DND-41 (cell line): ENCODE data around the gene LRFN2.

ENCODE experiments used
- ATAC-seq: fragments of 200-7000 bp; cut with Tn5 transposase; 3 replicates; pipeline ENCODE4 v1.9.1; 2021; ENCODE audit warnings: low read depth; ENCODE audit not compliant: insufficient read depth
- DNase-seq: peaks from one replicate; pipeline ENCODE4 v3.0.0-alpha.2; 2020
- H2AFZ ChIP-seq: 2 replicates; pipeline ENCODE4 v1.6.0; 2012; ENCODE audit warnings: low read depth, low read length
- H3K27ac ChIP-seq: 2 replicates; pipeline ENCODE4 v1.5.1; 2012; ENCODE audit warnings: low read length, inconsistent platforms
- H3K27me3 ChIP-seq: fragments of 200-600 bp; sonication (generic); 2 replicates; pipeline ENCODE4 v1.6.0; 2012; ENCODE audit warnings: low read length, mild to moderate bottlenecking, inconsistent platforms; ENCODE audit not compliant: insufficient read depth, poor library complexity
- H3K36me3 ChIP-seq: 2 replicates; pipeline ENCODE4 v1.5.1; 2012; ENCODE audit warnings: low read length, inconsistent platforms; ENCODE audit not compliant: insufficient read depth
- H3K4me1 ChIP-seq: 2 replicates; pipeline ENCODE4 v1.5.1; 2012; ENCODE audit warnings: mild to moderate bottlenecking, low read length; ENCODE audit not compliant: insufficient read depth
- H3K4me2 ChIP-seq: 2 replicates; pipeline ENCODE4 v1.6.0; 2012; ENCODE audit warnings: mild to moderate bottlenecking, moderate library complexity, low read length, inconsistent platforms; ENCODE audit not compliant: insufficient read depth
- H3K4me3 ChIP-seq, 2 experiments: fragments of 200-600 bp in 1 of 2; shearing (Covaris generic) in 1 of 2; 2 replicates each; pipeline ENCODE4 v1.5.1; 2012 to 2016; ENCODE audit warnings: inconsistent platforms in 2 of 2, low read length in 2 of 2, mild to moderate bottlenecking in 2 of 2, low read depth in 1 of 2, moderate library complexity in 1 of 2
- H3K79me2 ChIP-seq: 2 replicates; pipeline ENCODE4 v1.6.0; 2012; ENCODE audit warnings: low read length, inconsistent platforms; ENCODE audit not compliant: insufficient read depth
- H3K9ac ChIP-seq: 2 replicates; pipeline ENCODE4 v1.6.0; 2012; ENCODE audit warnings: low read depth, mild to moderate bottlenecking, inconsistent platforms, low read length, moderate library complexity
- H3K9me3 ChIP-seq: 2 replicates; pipeline ENCODE4 v1.5.1; 2012; ENCODE audit warnings: low read length, moderate library complexity, mild to moderate bottlenecking, inconsistent platforms; ENCODE audit not compliant: insufficient read depth, severe bottlenecking
- H4K20me1 ChIP-seq: 2 replicates; pipeline ENCODE4 v1.6.0; 2012; ENCODE audit warnings: low read length; ENCODE audit not compliant: insufficient read depth
- EZH2 ChIP-seq: IDR thresholded peaks from 3 replicates; pipeline ENCODE4 v1.6.1; 2012; ENCODE audit warnings: borderline replicate concordance, low read depth, mild to moderate bottlenecking, moderate library complexity, low read length, inconsistent platforms; ENCODE audit not compliant: severe bottlenecking
- TF ChIP-seq, protein P1 (sequence below): IDR thresholded peaks from 2 replicates; pipeline ENCODE4 v1.5.1; 2012; ENCODE audit warnings: borderline replicate concordance, low read length, moderate library complexity, mild to moderate bottlenecking; ENCODE audit not compliant: poor library complexity, severe bottlenecking; ENCODE audit errors: extremely low read depth

The LRFN2 gene

DNA sequence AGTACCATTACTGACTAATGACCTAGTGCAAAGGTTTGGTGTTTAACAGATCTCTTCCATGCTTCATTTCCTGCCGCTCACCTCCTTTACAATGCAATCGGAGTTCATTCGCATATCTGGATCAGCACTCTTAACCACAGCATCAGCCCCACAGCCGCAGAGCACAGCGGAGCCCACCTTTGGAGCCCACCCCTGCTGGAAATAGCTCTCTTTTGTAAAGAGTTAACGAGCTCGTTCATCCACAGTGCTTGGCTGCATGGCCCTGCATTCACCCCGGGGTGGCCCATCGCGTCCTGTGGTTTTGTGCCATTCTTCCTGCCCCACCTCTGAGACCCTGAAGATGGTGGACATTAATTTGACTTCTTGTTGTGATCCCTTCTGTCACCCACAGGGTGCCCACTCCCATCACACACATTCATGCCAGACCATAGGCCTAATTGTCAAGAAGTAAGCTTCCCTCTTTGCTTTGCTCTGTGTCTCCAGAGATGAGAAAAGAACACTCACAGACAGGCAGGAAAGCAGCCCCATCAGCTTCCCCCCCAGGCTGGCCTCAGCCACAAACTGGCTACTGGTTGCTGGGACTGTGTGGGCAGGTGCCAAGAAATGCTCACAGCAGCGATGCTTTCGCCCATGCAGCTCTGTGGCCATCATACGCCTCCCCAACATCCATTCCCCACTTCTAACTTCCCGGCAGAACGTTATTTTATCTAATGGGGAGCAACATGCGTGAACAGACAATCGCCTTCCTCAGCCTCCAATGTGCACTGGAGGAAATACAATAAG is 167.0 kb downstream of the LRFN2 start:
- Histone ChIP-seq H3K4me2 (no peak overlapping the region), H3K36me3 (no peaks in the 10 kb centered on the region), H3K4me1 (peaks cover 22% of the 10 kb centered on the region), H3K27me3 (no peaks in the 10 kb centered on the region), H4K20me1 (no peaks in the 10 kb centered on the region), H3K9ac (no peak overlapping the region), H3K4me3 (no peak overlapping the region), H3K79me2 (no peaks in the 10 kb centered on the region), H2AFZ (no peak overlapping the region), H3K27ac (peak overlapping the region; percentile 41), H3K9me3 (no peaks in the 10 kb centered on the region)
- DNase-seq (peak; percentile 68), ATAC-seq (peak; percentile 82)
- no peak for TF ChIP-seq EZH2
- TF ChIP-seq, protein P1, sequence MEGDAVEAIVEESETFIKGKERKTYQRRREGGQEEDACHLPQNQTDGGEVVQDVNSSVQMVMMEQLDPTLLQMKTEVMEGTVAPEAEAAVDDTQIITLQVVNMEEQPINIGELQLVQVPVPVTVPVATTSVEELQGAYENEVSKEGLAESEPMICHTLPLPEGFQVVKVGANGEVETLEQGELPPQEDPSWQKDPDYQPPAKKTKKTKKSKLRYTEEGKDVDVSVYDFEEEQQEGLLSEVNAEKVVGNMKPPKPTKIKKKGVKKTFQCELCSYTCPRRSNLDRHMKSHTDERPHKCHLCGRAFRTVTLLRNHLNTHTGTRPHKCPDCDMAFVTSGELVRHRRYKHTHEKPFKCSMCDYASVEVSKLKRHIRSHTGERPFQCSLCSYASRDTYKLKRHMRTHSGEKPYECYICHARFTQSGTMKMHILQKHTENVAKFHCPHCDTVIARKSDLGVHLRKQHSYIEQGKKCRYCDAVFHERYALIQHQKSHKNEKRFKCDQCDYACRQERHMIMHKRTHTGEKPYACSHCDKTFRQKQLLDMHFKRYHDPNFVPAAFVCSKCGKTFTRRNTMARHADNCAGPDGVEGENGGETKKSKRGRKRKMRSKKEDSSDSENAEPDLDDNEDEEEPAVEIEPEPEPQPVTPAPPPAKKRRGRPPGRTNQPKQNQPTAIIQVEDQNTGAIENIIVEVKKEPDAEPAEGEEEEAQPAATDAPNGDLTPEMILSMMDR, result no peak

DNA sequence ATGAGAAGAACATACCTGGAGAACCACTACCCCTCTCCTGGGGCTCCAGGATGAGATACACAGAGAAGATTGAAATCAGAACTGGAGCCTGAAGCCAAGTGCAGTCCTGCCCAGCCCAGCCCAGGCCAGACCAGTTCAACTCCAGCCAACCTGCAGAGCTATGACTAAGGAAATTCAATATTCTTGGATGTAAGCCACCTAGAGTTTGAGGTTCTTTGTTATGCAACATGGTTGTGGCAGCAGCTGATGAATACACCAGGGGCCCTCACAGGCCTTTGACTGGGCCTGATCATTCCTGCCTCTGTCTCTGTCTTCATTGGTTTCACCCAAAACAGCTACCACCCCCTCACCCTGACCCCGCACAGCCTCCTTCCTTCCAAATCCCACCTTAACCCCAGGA is 167.8 kb downstream of the LRFN2 start:
- Histone ChIP-seq H3K36me3 (no peaks in the 10 kb centered on the region), H3K27ac (0 out of 2 replicates have a peak overlapping the region, but pooled peaks have one; percentile 20), H3K4me2 (no peak overlapping the region), H3K79me2 (no peaks in the 10 kb centered on the region), H3K9me3 (no peaks in the 10 kb centered on the region), H3K4me3 (no peak overlapping the region), H2AFZ (no peak overlapping the region), H3K9ac (no peak overlapping the region), H4K20me1 (no peaks in the 10 kb centered on the region), H3K4me1 (peaks cover 22% of the 10 kb centered on the region), H3K27me3 (no peaks in the 10 kb centered on the region)
- DNase-seq (no peak), ATAC-seq (peak; percentile 16; the same call in 1 of the 3 replicates)
- TF ChIP-seq, protein P1, result peak; percentile 9
- TF ChIP-seq EZH2, result no peak

DNA sequence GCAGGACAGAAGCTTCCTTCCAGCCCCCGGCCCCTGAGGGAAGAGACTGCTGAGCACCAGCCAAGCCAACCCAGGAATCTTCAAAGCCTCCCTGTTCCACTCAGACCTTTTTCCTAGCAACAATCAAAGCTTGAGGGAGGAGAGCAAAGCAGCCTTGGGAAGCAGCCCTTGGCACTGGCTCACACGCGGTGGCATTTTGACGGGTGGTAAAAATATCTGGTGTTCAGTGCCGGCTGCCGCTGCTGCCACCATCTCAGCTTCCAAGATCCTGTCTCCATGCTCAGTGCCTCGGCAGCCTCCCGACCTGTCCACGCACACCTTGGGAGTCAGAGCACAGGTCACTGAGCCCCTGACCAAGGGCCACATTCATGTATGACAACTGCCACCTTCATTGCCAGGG is 170.1 kb downstream of the LRFN2 start:
- Histone ChIP-seq H3K79me2 (no peaks in the 10 kb centered on the region), H3K27me3 (no peaks in the 10 kb centered on the region), H3K4me1 (peaks cover 22% of the 10 kb centered on the region), H4K20me1 (no peaks in the 10 kb centered on the region), H3K9ac (no peak overlapping the region), H3K36me3 (no peaks in the 10 kb centered on the region), H3K4me3 (no peak overlapping the region), H3K9me3 (no peaks in the 10 kb centered on the region), H3K27ac (no peak overlapping the region), H3K4me2 (no peak overlapping the region), H2AFZ (no peak overlapping the region)
- DNase-seq (no peak), ATAC-seq (no peak)
- TF ChIP-seq EZH2, result no peak
- TF ChIP-seq, protein P1, result no peak
